A673 (cell line): Measurements from ENCODE around the gene COMMD2. TPM values are rescaled to one million over a fixed set of nuclear protein-coding genes. Genes with fewer than 3 reads are reported as not detected.
A peak's percentile ranks its signal among the peaks of the same experiment; 100 is the strongest.

Source experiments
- BruUV-seq: library from RNA; stranded (reverse); fragments of 400-500 nt; replicated peaks from 2 replicates; lab custom pipeline; 2021; lab: Mats Ljungman, UMichigan
- CTCF ChIA-PET: fragments of 300-600 bp; sonication (Branson Sonifier 250); formaldehyde crosslinking; loops from one replicate; lab custom pipeline; 2022; ENCODE audit warnings: antibody characterized with exemption; lab: Charles Lee
- POLR2A ChIA-PET: fragments of 300-600 bp; sonication (Branson Sonifier 250); formaldehyde crosslinking; loops from one replicate; lab custom pipeline; 2022; ENCODE audit warnings: antibody characterized with exemption; ENCODE audit not compliant: low non-redundant PET; lab: Charles Lee
- DNase-seq: peaks from one replicate; pipeline ENCODE4 v3.0.0-alpha.2; 2015; ENCODE audit warnings: low spot score
- H3K27ac ChIP-seq: fragments of 200-600 bp; sonication (generic); 2 replicates; pipeline ENCODE4 v1.5.1; 2016; ENCODE audit warnings: mixed run types, low read depth, mild to moderate bottlenecking, mixed read lengths, antibody characterized with exemption, low read length; ENCODE audit not compliant: poor library complexity, severe bottlenecking
- H3K27me3 ChIP-seq: fragments of 200-600 bp; sonication (generic); replicated peaks from 2 replicates; pipeline ENCODE4 v1.6.1; 2017; ENCODE audit warnings: mixed run types, low read depth, mild to moderate bottlenecking, mixed read lengths, antibody characterized with exemption, low read length; ENCODE audit not compliant: insufficient read depth, poor library complexity
- H3K36me3 ChIP-seq: fragments of 200-600 bp; sonication (generic); 2 replicates; pipeline ENCODE4 v1.6.1; 2016; ENCODE audit warnings: mixed run types, mild to moderate bottlenecking, mixed read lengths, antibody characterized with exemption, low read length; ENCODE audit not compliant: insufficient read depth, poor library complexity, severe bottlenecking
- H3K4me1 ChIP-seq: fragments of 200-600 bp; sonication (generic); 2 replicates; pipeline ENCODE4 v1.6.1; 2017; ENCODE audit warnings: mixed run types, mild to moderate bottlenecking, mixed read lengths, antibody characterized with exemption, low read length; ENCODE audit not compliant: insufficient read depth, poor library complexity, severe bottlenecking
- H3K4me3 ChIP-seq: fragments of 200-600 bp; sonication (generic); 2 replicates; pipeline ENCODE4 v1.5.1; 2016; ENCODE audit warnings: low read depth, mixed run types, mild to moderate bottlenecking, mixed read lengths, low read length; ENCODE audit not compliant: poor library complexity, severe bottlenecking
- H3K9me3 ChIP-seq: fragments of 200-600 bp; sonication (generic); 2 replicates; pipeline ENCODE4 v1.6.1; 2016; ENCODE audit warnings: mixed run types, low read depth, mild to moderate bottlenecking, mixed read lengths, antibody characterized with exemption, low read length; ENCODE audit not compliant: poor library complexity, severe bottlenecking
- EZH2 ChIP-seq: fragments of 200-600 bp; sonication (generic); IDR thresholded peaks from 2 replicates; pipeline ENCODE4 v1.6.1; 2017; ENCODE audit warnings: borderline replicate concordance, low read depth, mild to moderate bottlenecking, mixed read lengths, antibody characterized with exemption, low read length; ENCODE audit not compliant: poor library complexity, severe bottlenecking
- intact Hi-C: fragments of 100-400 bp; cut with micrococcal nuclease; formaldehyde crosslinking; loops from one replicate; pipeline ENCODE4 v1.10.0; 2022; ENCODE audit not compliant: unreplicated experiment
- total RNA-seq: library from RNA; stranded (reverse); gene quantifications from 2 replicates; pipeline ENCODE4 v1.2.3, GENCODE V29; 2021
- TF ChIP-seq, protein P1 (sequence below): fragments of 300-800, 200-600 bp; sonication (generic); conservative IDR thresholded peaks from 2 replicates; pipeline ENCODE4 v1.5.1; 2017; ENCODE audit warnings: low read depth, mild to moderate bottlenecking, antibody characterized with exemption, low read length, moderate library complexity, mixed read lengths

COMMD2 gene
- total RNA-seq, 1 experiment from 2014 or later: 51.6 TPM

DNA sequence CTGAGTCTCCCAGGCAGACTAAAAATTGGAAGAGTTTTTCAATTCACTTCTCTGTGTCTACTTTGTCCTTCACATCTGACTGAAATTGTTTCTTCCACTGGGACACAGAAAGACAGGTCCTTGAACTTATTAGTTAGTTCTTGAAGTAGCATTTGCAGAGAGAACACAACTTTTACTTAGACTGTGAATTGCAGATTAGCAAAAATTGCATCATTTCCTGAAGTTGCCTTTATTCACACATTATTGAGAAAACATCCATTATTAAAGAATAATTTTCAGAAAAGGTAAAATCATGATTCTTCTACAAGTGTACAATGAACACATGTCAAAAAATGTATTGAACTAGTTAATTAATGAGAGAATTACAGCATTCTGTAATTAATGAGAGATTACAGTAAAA is 1.4 kb upstream of the COMMD2 start:
- peaks cover 23% of the 10 kb centered on the region for H3K4me1 ChIP-seq

DNA sequence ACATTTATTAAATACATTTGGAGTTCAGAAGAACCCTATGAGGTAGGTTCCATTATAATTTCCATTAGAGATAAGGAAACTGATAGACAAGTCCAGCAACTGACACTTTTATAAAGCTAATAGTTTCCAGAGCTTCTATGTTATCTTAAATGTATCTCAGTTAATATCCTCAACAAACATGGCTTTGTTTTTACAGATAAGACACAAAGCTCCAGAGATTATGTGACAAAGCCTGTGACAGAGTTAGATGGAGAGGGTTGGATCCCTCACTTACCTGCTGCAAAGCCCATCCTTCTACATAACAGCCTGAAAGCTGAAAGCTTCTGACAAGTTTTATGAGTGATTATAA is 473 bp upstream of the COMMD2 start:
- BruUV-seq: no TSS peak
- no peaks in the 10 kb centered on the region for H3K9me3 ChIP-seq
- H3K4me1 ChIP-seq: peaks cover 23% of the 10 kb centered on the region
- H3K27me3 ChIP-seq: no peaks in the 10 kb centered on the region
- TF ChIP-seq EZH2: no peak
- TF ChIP-seq, protein P1, sequence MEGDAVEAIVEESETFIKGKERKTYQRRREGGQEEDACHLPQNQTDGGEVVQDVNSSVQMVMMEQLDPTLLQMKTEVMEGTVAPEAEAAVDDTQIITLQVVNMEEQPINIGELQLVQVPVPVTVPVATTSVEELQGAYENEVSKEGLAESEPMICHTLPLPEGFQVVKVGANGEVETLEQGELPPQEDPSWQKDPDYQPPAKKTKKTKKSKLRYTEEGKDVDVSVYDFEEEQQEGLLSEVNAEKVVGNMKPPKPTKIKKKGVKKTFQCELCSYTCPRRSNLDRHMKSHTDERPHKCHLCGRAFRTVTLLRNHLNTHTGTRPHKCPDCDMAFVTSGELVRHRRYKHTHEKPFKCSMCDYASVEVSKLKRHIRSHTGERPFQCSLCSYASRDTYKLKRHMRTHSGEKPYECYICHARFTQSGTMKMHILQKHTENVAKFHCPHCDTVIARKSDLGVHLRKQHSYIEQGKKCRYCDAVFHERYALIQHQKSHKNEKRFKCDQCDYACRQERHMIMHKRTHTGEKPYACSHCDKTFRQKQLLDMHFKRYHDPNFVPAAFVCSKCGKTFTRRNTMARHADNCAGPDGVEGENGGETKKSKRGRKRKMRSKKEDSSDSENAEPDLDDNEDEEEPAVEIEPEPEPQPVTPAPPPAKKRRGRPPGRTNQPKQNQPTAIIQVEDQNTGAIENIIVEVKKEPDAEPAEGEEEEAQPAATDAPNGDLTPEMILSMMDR: no peak
- intact Hi-C loops: no loop called here
- H3K4me3 ChIP-seq: peak overlapping the region; percentile 70
- peak overlapping the region; percentile 60 for H3K27ac ChIP-seq
- no peak for DNase-seq
- CTCF ChIA-PET: interaction anchor here (0.7 to 0.8 kb wide), 3 partner anchors 23 to 222 kb away, joined by 3 read pairs; no protein-coding TSS in a partner anchor
- H3K36me3 ChIP-seq: peaks cover 22% of the 10 kb centered on the region
- POLR2A ChIA-PET: interaction anchor here (1.0 kb wide), 1 partner anchor 13 kb away, joined by 3 read pairs; no protein-coding TSS in a partner anchor

More for the DNA sequence above, 1.4 kb upstream of the COMMD2 start:
- DNase-seq: peak; percentile 12
- H3K27ac ChIP-seq: no peak overlapping the region
- intact Hi-C loops: no loop called here
- H3K36me3 ChIP-seq: peaks cover 12% of the 10 kb centered on the region
- no peaks in the 10 kb centered on the region for H3K27me3 ChIP-seq
- no peak for TF ChIP-seq EZH2
- BruUV-seq: no TSS peak
- no peaks in the 10 kb centered on the region for H3K9me3 ChIP-seq
- ChIA-PET CTCF (no interaction called here), POLR2A (no interaction called here)
- no peak overlapping the region for H3K4me3 ChIP-seq

DNA sequence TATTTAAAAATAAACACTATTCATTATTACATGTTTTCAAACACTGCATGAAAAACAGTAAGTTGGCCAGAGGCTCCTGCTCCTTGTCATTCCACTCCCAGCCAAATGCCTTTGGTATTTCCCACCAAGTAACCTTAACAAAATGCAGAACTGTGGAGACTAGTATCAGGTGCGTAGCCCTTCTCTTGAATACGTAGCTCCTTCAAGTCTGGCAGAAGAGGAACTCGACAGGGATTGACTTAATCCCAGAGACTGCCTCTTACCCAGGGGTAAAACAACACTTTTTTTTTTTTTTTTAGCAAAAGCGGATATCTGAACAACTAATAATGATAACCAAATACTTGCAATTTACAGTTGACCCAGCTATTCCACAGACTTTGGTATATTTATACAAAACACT is 738 bp downstream of the COMMD2 start:
- H3K9me3 ChIP-seq: no peaks in the 10 kb centered on the region
- H3K27ac ChIP-seq: peak overlapping the region; percentile 60
- H3K4me3 ChIP-seq: peak overlapping the region; percentile 70
- DNase-seq: no peak
- peaks cover 22% of the 10 kb centered on the region for H3K36me3 ChIP-seq
- intact Hi-C loops: no loop called here
- ChIA-PET POLR2A (no interaction called here), CTCF (interaction anchor here (0.6 kb wide), 1 partner anchor 182 kb away, joined by 5 read pairs; no protein-coding TSS in a partner anchor)
- BruUV-seq: no TSS peak
- peaks cover 23% of the 10 kb centered on the region for H3K4me1 ChIP-seq
- H3K27me3 ChIP-seq: no peaks in the 10 kb centered on the region
- TF ChIP-seq, protein P1: no peak
- no peak for TF ChIP-seq EZH2

DNA sequence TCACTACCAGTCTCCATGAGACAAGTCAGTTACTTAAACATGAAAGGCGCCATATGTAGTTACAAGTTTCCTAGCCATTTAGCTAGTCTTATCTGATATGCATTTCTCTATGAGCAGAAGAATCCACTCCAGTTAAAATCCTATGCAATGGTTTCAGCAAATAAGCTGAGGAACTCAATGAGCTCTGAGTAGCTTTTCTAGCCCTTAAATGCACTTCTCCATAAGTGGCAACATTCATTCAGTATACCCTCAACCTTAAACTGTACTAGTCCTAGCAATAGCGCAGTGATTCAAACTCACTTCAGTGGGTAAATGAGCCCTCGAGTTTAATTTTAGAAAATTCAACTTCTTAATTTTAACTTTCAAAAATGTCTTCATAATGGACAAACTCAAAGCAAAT is 7.7 kb downstream of the COMMD2 start:
- Histone ChIP-seq H3K4me1 (no peaks in the 10 kb centered on the region), H3K9me3 (no peaks in the 10 kb centered on the region), H3K4me3 (no peak overlapping the region), H3K27me3 (no peaks in the 10 kb centered on the region), H3K36me3 (peaks cover 37% of the 10 kb centered on the region), H3K27ac (no peak overlapping the region)
- POLR2A ChIA-PET: no interaction called here
- TF ChIP-seq, protein P1: no peak
- TF ChIP-seq EZH2: no peak
- intact Hi-C loops: no loop called here
- CTCF ChIA-PET: no interaction called here
- no peak for DNase-seq
- no TSS peak for BruUV-seq
